Stimulated activated naive CD8-positive, alpha-beta T cell treated with anti-CD3 and anti-CD28 coated beads, Interleukin-15, amount 100 ng/mL, for 72 hours (primary cell): ENCODE results near the gene FNBP1L.
A peak's percentile ranks its signal among the peaks of the same experiment; 100 is the strongest.
"Not testable (repeated sequence)": the region's sequence is repeated elsewhere in the genome, so short reads cannot be mapped to it uniquely, and the experiment has no call there.

Experiments used
- ATAC-seq: fragments of 150-1000 bp; cut with Tn5 transposase; 2 replicates; pipeline ENCODE4 v1.10.0; 2021; ENCODE audit warnings: mild to moderate bottlenecking, moderate library complexity
- DNase-seq, 2 donors: peaks; one replicate each; pipeline ENCODE4 v3.0.0; 2021 to 2022
- H3K27ac Mint-ChIP-seq, 2 donors: one replicate each; pipeline ENCODE4 v1.8.0; 2022; ENCODE audit warnings: mild to moderate bottlenecking in 2 of 2, mixed read lengths in 2 of 2, moderate library complexity in 2 of 2
- H3K27me3 Mint-ChIP-seq: one replicate; pipeline ENCODE4 v1.8.0; 2022; ENCODE audit warnings: mixed read lengths
- H3K4me1 Mint-ChIP-seq: one replicate; pipeline ENCODE4 v1.8.0; 2022; ENCODE audit warnings: mild to moderate bottlenecking, mixed read lengths
- H3K4me3 Mint-ChIP-seq, 2 donors: one replicate each; pipeline ENCODE4 v1.8.0; 2022; ENCODE audit warnings: mild to moderate bottlenecking in 2 of 2, mixed read lengths in 2 of 2, moderate library complexity in 1 of 2
- H3K9me3 Mint-ChIP-seq, 2 donors: one replicate each; pipeline ENCODE4 v1.8.0; 2022; ENCODE audit warnings: mixed read lengths in 2 of 2

FNBP1L gene

DNA sequence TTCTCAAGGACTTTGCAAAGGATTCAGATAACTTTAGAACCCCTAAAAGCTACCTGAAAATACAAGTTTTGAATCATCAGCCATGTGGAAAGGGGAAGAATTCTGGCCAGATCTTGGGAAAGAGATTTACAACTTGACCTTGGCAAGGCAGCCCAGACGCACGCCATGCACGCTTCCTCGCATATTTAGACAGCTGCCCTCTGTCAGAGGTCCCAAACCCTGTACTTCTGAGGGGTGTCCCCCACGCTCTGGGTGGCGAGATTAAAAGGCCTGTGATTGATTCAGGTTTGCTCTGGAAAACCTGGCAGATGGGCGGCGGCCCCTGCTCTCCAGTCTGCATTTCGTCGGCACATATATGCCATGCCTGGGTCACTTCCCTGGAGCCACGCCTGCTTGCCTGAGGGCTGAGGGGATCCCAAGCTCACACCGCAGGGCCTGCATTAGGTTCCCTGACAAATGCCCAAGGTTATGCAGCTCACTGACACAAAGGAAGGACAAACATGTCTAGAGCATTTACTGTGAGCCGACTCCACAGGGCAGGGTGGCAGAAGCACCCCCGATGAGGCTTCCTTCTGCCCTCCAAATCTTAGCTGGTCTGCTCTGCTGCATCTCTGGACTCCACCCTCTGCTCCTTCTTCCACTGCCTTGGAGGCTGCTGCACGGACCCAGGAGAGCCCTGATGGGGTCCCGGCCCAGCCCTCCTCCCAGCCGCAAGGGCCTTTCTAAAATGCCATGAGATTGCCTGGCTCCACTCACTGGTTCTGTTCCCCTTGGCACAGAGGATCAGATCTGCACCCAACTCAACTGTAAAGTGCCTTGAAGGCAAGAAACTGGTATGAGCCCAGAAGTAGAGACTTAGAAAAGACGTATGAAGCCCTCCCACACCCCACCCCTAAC lies 129.9 kb downstream of the FNBP1L start:
- H3K27me3 Mint-ChIP-seq, result no peaks in the 10 kb centered on the region
- no peak for DNase-seq
- no peaks in the 10 kb centered on the region for H3K9me3 Mint-ChIP-seq
- ATAC-seq, result peak; percentile 18
- no peak overlapping the region for H3K27ac Mint-ChIP-seq
- no peak overlapping the region for H3K4me3 Mint-ChIP-seq
- H3K4me1 Mint-ChIP-seq, result no peaks in the 10 kb centered on the region

DNA sequence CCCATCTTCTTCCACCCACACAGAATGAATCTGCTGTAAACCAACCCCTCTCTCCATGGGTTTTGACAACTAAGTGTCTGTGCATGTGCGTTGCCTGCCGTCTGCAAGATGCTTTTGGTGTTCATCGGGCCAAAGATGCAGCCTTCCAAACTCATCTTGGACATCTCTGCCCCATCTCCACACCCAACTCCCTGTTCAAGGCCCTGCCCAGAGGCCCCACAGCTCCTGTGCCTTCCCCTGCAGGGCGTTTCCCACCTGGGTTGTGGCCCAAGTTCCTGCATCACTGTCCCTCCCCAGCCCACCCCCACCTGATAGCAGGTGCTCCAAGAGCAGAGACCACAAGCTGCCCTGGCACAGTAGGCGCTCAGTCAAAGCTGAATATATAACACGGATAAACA lies 130.5 kb downstream of the FNBP1L start:
- no peak overlapping the region for H3K4me3 Mint-ChIP-seq
- H3K9me3 Mint-ChIP-seq, result no peaks in the 10 kb centered on the region
- no peak overlapping the region for H3K27ac Mint-ChIP-seq
- DNase-seq (no peak), ATAC-seq (peak; percentile 11)
- no peaks in the 10 kb centered on the region for H3K4me1 Mint-ChIP-seq
- no peaks in the 10 kb centered on the region for H3K27me3 Mint-ChIP-seq

DNA sequence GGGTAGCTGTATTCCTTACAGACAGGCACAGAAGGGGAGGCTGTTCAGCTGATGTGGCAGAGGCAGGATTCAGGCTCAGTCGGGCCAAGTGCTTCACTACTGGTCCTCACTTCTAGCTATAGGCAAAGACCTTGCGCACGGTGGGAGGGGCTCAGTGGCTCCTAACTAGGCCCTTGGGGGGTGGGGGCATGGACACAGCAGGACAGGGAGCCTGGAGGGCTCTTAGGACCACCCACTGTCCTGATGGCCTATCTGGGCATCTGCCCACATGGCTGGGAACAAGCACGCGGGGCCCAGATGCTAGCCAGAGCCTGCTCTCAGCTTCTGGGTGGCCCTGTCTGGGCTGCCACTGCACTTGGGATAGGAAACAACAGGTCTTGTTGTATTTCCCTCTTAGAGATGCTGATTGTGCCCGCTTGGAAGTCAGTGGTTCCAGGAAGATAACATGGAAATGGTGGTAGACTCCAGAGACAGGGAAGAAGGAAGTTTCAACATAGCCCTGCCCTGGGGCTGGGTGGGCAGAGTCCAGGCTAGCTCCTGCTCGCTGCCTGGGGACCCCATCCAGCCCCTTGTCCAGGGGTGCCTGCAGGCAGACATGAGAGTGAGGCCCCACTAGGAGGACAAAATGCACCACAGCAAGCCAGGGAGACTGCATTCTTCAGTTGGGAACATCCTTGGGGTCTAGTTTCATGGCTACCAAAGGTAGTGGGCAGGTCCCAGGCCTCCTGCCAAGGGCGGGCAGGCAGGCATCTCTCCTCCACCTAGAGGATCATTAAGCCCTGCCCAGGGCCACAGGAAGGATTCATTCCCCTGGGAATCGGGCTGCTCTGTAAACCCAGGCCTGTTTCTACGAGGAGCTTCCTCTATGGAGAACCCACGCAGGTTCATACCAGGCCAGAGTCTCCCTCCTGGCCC lies 131.2 kb downstream of the FNBP1L start:
- peak; percentile 19 for ATAC-seq
- no peak for DNase-seq
- Mint-ChIP-seq H3K4me3 (no peak overlapping the region), H3K27me3 (no peaks in the 10 kb centered on the region), H3K27ac (peak overlapping the region in 1 of 2 donors; percentile 54), H3K9me3 (no peaks in the 10 kb centered on the region), H3K4me1 (no peaks in the 10 kb centered on the region)

DNA sequence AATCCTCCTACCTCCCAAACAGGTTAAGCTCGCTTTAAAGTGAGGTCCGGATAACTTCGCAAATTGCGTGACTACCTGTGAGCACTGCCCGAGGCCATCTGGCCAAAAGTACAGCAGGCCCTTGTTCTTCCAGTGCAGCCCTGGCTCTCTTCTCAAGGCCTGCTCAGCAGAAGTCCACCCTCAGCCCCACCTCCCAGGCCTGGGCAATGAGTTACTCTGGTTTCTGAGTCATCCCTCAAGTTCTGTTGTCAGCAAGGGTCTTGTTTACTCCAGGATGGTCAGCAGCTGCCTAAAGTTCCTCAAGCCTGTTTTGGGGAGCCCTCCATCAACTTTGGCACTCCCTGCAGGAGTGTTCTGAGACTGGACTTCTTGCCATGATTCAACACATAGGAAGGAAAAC lies 132.0 kb downstream of the FNBP1L start:
- H3K27ac Mint-ChIP-seq, result no peak overlapping the region
- H3K27me3 Mint-ChIP-seq, result no peaks in the 10 kb centered on the region
- no peaks in the 10 kb centered on the region for H3K4me1 Mint-ChIP-seq
- DNase-seq (no peak), ATAC-seq (no peak)
- no peak overlapping the region for H3K4me3 Mint-ChIP-seq
- no peaks in the 10 kb centered on the region for H3K9me3 Mint-ChIP-seq

DNA sequence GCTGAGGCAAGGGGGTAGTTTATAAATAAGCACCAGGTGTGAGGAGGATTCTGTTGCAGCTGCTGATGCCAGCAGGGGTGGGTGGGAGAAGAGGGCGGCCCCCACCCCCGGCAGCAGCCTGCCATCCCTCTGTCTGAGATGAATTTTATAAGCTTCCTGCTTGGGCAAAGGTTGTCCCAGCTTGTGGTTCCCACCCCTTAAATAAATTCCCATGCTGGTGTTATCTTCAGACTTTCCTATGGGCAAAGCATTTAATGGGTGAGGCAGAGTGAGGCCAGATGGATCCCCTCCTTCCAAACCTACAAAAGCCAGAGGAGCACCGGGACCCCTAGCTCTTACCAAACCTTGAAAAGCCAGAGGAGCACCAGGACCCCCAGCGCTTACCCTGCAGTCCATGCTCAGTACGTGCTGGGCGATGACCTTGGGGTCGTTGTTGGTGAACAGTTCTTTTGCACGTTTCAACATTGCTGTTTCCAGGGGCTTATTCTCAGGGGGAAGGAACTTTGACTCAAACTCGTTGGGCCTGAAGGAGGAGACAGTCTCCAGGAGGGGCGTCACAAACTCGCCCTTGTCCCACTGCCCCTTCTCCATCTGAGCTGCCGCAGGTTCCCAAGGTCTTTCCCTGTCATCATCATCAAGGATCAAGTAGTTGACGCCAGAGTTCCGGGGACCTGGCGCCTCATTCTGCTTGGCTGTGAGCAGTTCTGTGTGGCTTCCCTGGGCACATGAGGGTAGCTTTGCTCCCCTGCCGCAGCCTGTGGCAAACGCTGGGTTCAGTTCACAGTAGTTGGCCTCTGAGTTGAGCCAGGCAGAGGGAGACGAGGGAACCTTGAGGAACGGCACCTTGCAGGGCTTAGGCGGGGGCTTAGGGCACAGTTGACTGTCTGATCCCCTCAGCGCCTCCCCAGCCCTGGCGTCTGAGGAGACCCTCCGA lies 134.3 kb downstream of the FNBP1L start:
- Mint-ChIP-seq H3K9me3 (no peaks in the 10 kb centered on the region), H3K27ac (no peak overlapping the region), H3K27me3 (no peaks in the 10 kb centered on the region), H3K4me3 (no peak overlapping the region), H3K4me1 (no peaks in the 10 kb centered on the region)
- ATAC-seq, result no peak
- no peak for DNase-seq

DNA sequence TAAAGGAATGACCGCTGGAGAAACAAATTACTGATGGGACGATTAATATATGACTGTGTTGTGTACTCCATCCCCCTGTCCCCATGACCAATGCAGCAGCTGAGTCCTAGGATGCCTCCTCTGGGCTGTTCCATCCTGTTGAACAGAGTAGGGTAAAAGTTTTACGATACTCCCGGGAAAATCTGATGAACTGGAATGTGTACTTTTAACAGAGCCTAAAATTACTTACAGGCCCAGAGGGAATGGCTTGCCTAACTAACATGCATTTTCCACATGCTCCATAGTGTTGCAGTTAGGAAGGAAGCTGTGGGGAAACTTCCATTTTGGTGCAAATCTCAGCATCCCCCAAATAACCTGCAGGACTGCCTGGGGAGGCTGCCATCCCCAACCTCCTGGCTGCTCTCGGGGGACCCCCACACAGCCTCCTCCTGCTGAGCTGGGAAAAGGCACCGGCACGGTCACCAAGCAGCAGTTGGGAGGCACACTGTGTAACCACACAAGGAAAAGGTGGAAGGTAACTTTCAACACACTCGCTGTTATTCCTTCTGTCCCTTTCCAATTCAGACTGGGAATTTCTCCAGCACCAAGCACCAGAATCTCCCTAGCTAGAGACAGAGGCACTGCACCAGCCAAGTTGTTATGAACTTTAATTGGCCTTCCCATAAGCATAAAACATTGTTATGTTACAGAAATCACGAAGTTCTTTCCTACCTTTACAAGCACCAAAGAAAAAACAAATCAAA lies 136.5 kb downstream of the FNBP1L start:
- Mint-ChIP-seq H3K27me3 (no peaks in the 10 kb centered on the region), H3K4me1 (peaks cover 15% of the 10 kb centered on the region), H3K27ac (no peak overlapping the region), H3K4me3 (no peak overlapping the region), H3K9me3 (no peaks in the 10 kb centered on the region)
- ATAC-seq (no peak), DNase-seq (no peak)

DNA sequence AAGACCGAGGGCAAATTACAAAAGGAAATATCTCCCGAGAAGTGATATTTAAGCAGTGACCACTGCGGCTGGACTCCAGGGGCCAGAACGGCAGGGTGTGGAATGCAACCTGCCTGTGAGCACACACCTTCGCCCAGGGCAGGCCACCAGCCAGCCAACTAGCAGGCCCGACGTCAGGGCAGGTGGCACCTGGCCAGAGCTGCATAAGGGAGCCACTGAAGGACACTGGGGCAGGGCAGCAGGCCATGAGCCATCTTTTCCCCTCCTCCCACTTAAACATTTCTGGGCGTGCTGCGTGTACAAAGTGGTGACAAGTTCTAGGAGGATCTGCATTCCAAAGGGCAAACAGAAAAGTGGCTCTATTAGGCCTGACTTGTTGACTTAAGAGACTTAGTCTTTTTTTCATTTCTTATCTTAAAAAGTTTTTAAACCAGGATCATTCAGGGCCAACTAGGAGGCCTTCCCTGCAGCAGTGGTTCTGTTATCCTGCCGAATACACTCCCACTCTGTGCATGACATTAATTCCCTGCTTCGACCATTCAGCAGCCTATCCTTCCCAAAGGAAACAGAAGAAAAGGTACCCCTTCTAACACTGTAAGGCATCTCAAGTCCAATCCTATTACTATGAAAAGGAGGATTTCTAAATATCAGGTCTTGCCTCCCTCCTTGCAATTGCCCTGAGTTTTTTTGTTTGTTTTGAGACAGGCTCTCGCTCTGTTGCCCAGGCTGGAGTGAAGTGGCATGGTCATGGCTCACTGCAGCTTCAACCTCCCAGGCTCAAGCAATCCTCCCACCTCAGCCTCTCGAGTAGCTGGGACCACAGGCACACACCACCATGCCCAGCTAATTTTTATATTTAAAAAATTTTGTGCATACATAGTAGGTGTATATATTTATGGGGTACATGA lies 137.4 kb downstream of the FNBP1L start:
- Mint-ChIP-seq H3K27ac (no peak overlapping the region), H3K9me3 (no peaks in the 10 kb centered on the region), H3K27me3 (no peaks in the 10 kb centered on the region), H3K4me1 (peaks cover 21% of the 10 kb centered on the region), H3K4me3 (no peak overlapping the region)
- ATAC-seq (no peak), DNase-seq (no peak)

DNA sequence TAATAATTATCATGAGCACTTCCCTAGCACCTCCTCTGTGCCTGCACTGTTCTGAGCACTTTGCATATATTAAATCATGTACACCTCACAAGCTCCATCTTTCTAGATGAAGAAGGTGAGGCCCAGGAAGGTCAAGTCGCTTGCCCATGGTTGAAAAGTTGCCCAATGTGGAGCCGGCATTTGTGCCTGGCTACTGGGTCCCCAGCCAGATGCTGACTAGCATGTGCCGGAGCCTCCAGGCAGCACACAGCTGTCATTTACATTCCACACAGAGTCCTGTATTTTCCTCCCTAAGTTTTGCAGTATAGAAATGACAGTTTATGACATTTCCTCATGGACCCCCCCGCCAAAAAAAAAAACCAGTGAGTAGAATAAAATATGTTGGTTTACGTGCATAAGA lies 139.4 kb downstream of the FNBP1L start:
- DNase-seq (no peak), ATAC-seq (no peak)
- Mint-ChIP-seq H3K27me3 (no peaks in the 10 kb centered on the region), H3K4me1 (peaks cover 33% of the 10 kb centered on the region), H3K4me3 (no peak overlapping the region), H3K27ac (no peak overlapping the region), H3K9me3 (no peaks in the 10 kb centered on the region)

DNA sequence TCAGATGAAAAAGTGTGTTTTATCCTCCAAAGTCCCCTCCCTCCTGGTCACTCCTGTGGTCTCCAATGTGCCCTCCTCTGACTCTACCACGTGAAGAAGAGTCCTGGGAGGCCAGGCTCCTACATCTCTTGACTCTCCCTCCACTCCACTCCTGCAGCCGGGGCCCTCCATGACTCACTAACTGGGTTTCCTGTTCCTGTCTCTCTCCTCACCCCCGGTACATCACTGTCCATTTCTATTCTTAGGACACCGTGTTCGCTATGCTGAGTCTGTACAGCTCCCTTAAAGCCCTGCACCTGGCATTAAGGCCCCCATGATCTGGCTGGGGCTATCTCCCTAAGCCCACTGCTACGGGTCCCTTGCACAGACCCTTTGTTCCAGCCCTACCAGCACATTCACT lies 140.3 kb downstream of the FNBP1L start:
- Mint-ChIP-seq H3K4me1 (peaks cover 34% of the 10 kb centered on the region), H3K9me3 (no peaks in the 10 kb centered on the region), H3K27ac (peak overlapping the region in 1 of 2 donors; percentile 1), H3K4me3 (no peak overlapping the region), H3K27me3 (no peaks in the 10 kb centered on the region)
- DNase-seq, result no peak
- ATAC-seq, result no peak

DNA sequence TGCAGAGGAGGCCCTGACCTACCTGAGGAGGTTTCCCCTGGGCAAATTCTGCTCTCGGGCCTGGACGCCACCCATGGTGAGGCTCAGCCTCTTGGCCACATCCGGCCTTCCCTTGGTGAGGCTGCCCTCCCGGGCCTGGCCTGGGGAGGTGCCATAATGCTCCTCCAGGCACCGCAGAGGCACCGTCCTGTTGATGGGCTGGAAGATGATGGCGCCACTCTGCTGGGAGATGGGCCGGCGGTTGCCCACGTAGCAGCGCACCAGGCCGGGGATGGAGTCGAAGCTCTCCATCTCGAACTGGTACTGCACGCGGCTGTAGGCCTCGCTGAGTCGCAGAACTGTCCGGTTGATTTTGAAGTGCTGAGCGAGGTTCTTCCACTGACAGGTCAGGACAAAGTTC lies 141.0 kb downstream of the FNBP1L start:
- Mint-ChIP-seq H3K9me3 (no peaks in the 10 kb centered on the region), H3K4me3 (no peak overlapping the region), H3K4me1 (peaks cover 34% of the 10 kb centered on the region), H3K27me3 (no peaks in the 10 kb centered on the region), H3K27ac (peak overlapping the region in 1 of 2 donors; percentile 75)
- no peak for DNase-seq
- ATAC-seq, result no peak

DNA sequence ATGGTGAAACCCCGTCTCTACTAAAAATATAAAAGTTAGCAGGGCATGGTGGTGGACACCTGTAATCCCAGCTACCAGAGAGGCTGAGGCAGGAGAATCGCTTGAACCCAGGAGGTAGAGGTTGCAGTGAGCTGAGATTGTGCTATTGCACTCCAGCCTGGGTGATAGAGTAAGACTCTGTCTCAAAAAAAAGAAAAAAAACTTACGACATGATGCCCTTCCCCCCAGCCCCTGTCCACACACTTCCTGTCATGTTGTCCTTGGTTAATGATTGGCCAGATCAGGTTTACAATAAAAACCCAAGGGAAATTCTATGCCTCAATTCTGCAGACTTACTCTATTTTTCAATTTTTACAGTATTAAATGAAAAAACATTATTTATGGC lies 143.4 kb downstream of the FNBP1L start:
- not testable (repeated sequence) for H3K27ac Mint-ChIP-seq

DNA sequence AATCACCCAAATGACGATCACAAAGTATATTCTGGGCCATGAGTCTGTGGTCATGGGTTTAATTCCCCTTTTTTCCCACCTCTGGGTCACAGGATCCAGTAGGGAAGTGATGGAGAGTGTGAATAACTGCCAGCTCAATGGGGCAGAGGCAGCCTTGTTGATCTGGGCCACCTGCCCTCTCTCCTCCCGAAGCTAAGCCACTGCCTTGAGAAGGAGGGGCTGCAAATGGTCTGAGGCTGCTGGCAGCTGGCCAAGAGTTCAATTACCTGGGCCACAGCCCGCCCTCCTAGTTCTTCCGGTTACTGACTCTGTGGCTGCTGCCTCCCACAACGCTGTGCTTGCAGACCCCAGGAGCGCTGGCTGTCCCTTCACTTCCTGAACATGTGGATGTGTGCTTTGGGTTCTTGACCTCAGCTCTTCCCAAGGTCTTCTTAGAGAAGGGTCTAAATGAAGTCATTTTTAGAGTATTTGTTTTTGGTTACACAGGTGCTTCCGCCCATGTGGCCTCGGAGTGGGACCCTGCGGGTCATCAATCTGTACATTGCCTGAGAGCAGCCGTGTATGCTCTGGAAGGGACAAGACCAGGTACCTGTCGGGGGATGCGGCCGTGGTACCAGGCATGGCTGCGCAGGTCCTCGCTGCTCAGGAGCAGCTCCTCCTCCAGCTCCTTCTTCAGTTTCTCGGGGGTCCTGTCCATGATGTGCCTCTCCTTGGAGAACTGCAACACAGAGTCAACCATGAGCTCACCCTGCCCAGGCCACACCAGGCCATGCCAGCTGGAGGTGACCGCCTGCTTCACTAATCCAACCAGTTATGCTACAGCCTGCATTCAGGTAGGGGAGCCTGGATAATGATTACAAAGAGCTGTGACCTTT lies 144.0 kb downstream of the FNBP1L start:
- Mint-ChIP-seq H3K4me3 (peak overlapping the region; percentile 50 to 68), H3K27me3 (no peaks in the 10 kb centered on the region), H3K27ac (peak overlapping the region in 1 of 2 donors; percentile 82), H3K4me1 (peaks cover 34% of the 10 kb centered on the region), H3K9me3 (no peaks in the 10 kb centered on the region)
- DNase-seq (peak; percentile 47 to 56), ATAC-seq (peak; percentile 80)

More for the DNA sequence above, 143.4 kb downstream of the FNBP1L start:
- H3K9me3 Mint-ChIP-seq, H3K4me3 Mint-ChIP-seq, DNase-seq, ATAC-seq, H3K27me3 Mint-ChIP-seq: not testable (repeated sequence)
- H3K4me1 Mint-ChIP-seq, result peaks cover 34% of the 10 kb centered on the region

DNA sequence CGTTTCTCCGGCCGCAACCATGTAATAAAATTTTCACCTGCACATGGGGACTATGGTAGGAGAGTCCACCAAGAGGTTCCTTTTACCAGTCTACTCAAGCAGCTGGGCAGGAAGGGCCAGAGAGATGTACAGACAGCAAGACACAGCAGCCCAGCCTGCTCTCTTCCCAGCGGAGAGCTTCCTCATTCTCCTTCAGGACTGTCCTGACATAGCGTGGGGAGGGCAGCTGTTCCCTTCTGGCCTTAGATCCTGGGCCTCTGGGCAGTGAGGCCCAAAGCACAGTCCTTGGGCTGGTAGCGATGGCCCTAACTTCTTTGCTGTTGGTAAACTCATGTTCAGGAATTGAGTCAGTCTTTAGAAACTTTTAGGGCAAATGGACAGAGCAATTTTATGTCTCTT lies 144.6 kb downstream of the FNBP1L start:
- ATAC-seq, result no peak
- DNase-seq, result no peak
- Mint-ChIP-seq H3K27me3 (no peaks in the 10 kb centered on the region), H3K4me3 (no peak overlapping the region), H3K4me1 (peaks cover 34% of the 10 kb centered on the region), H3K9me3 (no peaks in the 10 kb centered on the region), H3K27ac (no peak overlapping the region)
